ENCODE results near the gene AXL.

DNA sequence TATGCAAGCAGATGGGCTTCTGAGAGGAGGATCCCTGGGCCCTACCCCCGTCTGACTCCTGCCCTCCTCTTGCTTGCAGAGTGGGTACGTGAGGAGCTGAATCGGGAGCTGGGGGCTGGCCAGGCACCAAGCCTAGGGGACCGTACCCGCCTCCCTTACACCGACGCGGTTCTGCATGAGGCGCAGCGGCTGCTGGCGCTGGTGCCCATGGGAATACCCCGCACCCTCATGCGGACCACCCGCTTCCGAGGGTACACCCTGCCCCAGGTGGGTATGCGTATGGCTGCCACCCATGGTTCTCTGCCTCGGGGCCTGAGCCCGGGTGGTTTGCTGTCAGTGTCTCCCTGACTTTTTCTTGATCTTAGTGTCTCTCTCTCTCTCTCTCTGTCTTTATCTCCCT is 15.7 kb upstream of the AXL start:
- TF ChIP-seq FOXP2 (optimal IDR thresholded peaks at IDR 0.05; ENCODE audit: borderline replicate concordance, extremely low read depth, extremely low read length, insufficient read depth) (no peak), SIN3A (IDR thresholded peaks at IDR 0.05; ENCODE audit: borderline replicate concordance, insufficient read depth, low read length) (no peak)
- TF ChIP-seq, protein P1, sequence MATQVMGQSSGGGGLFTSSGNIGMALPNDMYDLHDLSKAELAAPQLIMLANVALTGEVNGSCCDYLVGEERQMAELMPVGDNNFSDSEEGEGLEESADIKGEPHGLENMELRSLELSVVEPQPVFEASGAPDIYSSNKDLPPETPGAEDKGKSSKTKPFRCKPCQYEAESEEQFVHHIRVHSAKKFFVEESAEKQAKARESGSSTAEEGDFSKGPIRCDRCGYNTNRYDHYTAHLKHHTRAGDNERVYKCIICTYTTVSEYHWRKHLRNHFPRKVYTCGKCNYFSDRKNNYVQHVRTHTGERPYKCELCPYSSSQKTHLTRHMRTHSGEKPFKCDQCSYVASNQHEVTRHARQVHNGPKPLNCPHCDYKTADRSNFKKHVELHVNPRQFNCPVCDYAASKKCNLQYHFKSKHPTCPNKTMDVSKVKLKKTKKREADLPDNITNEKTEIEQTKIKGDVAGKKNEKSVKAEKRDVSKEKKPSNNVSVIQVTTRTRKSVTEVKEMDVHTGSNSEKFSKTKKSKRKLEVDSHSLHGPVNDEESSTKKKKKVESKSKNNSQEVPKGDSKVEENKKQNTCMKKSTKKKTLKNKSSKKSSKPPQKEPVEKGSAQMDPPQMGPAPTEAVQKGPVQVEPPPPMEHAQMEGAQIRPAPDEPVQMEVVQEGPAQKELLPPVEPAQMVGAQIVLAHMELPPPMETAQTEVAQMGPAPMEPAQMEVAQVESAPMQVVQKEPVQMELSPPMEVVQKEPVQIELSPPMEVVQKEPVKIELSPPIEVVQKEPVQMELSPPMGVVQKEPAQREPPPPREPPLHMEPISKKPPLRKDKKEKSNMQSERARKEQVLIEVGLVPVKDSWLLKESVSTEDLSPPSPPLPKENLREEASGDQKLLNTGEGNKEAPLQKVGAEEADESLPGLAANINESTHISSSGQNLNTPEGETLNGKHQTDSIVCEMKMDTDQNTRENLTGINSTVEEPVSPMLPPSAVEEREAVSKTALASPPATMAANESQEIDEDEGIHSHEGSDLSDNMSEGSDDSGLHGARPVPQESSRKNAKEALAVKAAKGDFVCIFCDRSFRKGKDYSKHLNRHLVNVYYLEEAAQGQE (IDR thresholded peaks at IDR 0.05; ENCODE audit: insufficient read depth in 1 of 2, low read depth in 2 of 2, low read length in 2 of 2): no peak
